ENCODE results near the gene SNRPA1. TPM values are rescaled to one million over a fixed set of nuclear protein-coding genes. Genes with fewer than 3 reads are reported as not detected.
"Not testable (repeated sequence)": the region's sequence is repeated elsewhere in the genome, so short reads cannot be mapped to it uniquely, and the experiment has no call there.

SNRPA1 gene
- 100 to 1,000 TPM; 107 to 113 TPM for total RNA-seq

- CTCF ChIA-PET, result interaction anchor here (0.9 to 4.7 kb wide), 11 partner anchors 15 to 429 kb away, joined by 3 to 48 read pairs (median 5); partner anchors contain the start of genes CHSY1, TARS3 and TM2D3
- Mint-ChIP-seq H3K27ac (peak within 1 kb of the TSS; percentile 92), H3K9me3 (no peaks in the 10 kb centered on the region), H3K27me3 (no peaks in the 10 kb centered on the region), H3K4me3 (peak within 1 kb of the TSS; percentile 87), H3K36me3 (ENCODE audit: low read depth) (peaks cover 32% of the 10 kb centered on the region), H3K4me1 (peaks cover 40% of the 10 kb centered on the region)
- DNase-seq, result peak; percentile 97
- POLR2A ChIA-PET, result interaction anchor here (0.8 to 4.5 kb wide), 34 partner anchors 8 to 699 kb away, joined by 3 to 54 read pairs (median 5); partner anchors contain the start of genes ASB7, LINS1, TARS3 and TM2D3
Measured at GRCh38 chr15:101294731-101295606, at the start of gene SNRPA1. Gene SNRPA1, minus strand, starts transcription at chr15:101295248. Its CDS starts 70 bp downstream, at chr15:101295178.

DNA sequence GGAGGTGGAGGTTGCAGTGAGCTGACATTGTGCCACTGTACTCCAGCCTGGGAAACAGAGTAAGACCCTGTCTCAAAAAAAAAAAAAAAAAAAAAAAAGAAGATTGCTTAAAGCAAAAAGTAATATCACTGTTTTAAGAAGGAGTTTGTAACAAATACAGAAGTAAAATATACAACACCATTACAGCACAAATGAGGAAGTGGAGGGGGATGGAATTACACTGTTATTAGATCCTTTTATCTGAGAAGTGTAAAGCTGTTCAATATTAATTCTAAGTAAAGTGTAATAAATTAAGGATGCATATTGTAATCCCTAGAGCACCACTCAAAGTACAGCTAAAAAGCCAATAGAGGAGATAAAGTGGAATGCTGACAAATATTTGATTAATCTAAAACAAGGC is 47.0 kb upstream of the SNRPA1 start:
- Mint-ChIP-seq H3K4me3 (no peak overlapping the region), H3K4me1 (no peaks in the 10 kb centered on the region), H3K36me3 (ENCODE audit: low read depth) (no peaks in the 10 kb centered on the region), H3K27ac (no peak overlapping the region), H3K27me3 (peaks cover 21% of the 10 kb centered on the region), H3K9me3 (peaks cover 2% of the 10 kb centered on the region)
- POLR2A ChIA-PET, result no interaction called here
- DNase-seq, result no peak
- CTCF ChIA-PET, result interaction anchor here (1.5 kb wide), 1 partner anchor 22 kb away, joined by 6 read pairs; no protein-coding TSS in a partner anchor

DNA sequence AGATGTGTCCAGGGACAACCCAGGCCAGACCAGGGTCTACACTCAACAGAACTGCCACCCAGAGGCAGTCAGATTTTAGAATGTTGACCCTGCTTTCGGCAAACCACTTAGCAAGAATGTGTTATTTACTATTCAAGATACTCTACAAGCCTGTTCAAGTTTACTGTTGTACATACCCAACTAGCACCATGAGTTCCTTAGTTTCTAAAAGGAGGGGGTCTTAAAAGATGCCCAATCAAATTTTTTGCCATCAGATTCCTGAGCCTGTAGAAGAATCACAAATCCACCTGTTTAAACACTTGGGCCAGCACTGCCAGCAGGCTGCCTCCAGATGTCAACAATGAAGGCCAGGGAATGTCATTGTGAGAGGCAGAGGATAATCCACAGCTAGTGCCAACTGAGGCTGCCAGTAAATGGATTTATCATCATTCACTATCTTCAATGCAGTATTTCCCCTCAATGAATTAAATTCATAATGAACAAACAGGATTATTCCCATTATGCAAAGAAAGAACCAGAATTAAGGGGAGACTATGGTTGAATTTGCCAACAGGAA is 43.5 kb upstream of the SNRPA1 start:
- Mint-ChIP-seq H3K9me3 (peaks cover 9% of the 10 kb centered on the region), H3K4me3 (no peak overlapping the region), H3K4me1 (peaks cover 12% of the 10 kb centered on the region), H3K27me3 (peaks cover 17% of the 10 kb centered on the region), H3K27ac (no peak overlapping the region), H3K36me3 (ENCODE audit: low read depth) (peaks cover 11% of the 10 kb centered on the region)
- CTCF ChIA-PET, result no interaction called here
- DNase-seq, result no peak
- POLR2A ChIA-PET, result no interaction called here

DNA sequence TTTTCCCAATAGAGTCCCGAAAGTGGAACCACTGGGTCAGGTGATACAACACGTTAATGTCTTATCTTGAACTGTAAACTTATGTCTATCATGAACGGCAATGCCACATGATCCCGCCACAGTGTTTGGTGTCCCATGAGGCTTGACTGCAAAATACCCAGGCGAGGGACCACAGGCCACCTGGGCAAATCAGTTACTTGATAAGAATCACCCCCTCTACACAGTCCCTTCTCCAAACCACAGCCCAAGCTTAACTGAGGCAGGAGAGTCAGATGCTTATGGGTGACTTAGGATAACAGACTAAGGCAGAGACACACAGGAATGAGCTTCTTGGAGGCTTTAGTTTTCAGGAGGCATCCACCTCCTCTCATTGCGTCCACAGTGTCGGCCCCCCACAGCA is 42.9 kb upstream of the SNRPA1 start:
- Mint-ChIP-seq H3K27ac (no peak overlapping the region), H3K4me1 (peaks cover 17% of the 10 kb centered on the region), H3K4me3 (no peak overlapping the region), H3K27me3 (peaks cover 14% of the 10 kb centered on the region), H3K9me3 (peaks cover 12% of the 10 kb centered on the region), H3K36me3 (ENCODE audit: low read depth) (peaks cover 14% of the 10 kb centered on the region)
- POLR2A ChIA-PET, result no interaction called here
- no peak for DNase-seq
- CTCF ChIA-PET, result no interaction called here

GRCh38 chr15:101333907-101334789 is 39.1 kb upstream of the SNRPA1 start:
- H3K36me3 Mint-ChIP-seq (ENCODE audit: low read depth), result peaks cover 17% of the 10 kb centered on the region
- DNase-seq, result peak; percentile 61
- not testable (repeated sequence) for H3K4me3 Mint-ChIP-seq
- H3K27me3 Mint-ChIP-seq, result peaks cover 14% of the 10 kb centered on the region
- peaks cover 12% of the 10 kb centered on the region for H3K9me3 Mint-ChIP-seq
- ChIA-PET CTCF (interaction anchor here (3.6 kb wide), 1 partner anchor 13 kb away, joined by 30 read pairs; no protein-coding TSS in a partner anchor), POLR2A (interaction anchor here (0.5 to 1.1 kb wide), 2 partner anchors 14 to 39 kb away, joined by 4 to 8 read pairs; partner anchors contain the start of gene SNRPA1)
- H3K4me1 Mint-ChIP-seq, result peaks cover 17% of the 10 kb centered on the region
- peak overlapping the region; percentile 91 for H3K27ac Mint-ChIP-seq

DNA sequence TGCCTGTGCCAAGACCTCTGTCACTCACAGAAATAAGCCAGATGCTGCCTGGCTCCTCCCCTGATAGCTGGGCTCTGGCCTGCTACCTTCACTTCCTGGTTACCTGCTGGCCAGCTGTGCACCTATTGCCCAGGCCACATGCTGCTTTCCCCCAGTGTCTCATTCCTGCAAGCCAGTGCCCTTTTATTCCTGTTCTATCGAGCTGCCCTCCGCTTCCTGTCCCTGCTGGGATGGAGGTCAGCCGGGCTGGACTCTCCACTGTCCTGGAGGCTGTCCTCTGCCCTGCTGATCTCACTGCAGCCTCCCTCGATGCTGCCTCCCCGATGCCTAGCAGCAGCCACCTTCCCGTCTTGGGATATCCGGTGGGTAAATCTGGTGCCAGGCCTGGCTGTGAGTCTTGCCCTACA is 37.0 kb upstream of the SNRPA1 start:
- peaks cover 9% of the 10 kb centered on the region for H3K9me3 Mint-ChIP-seq
- peaks cover 17% of the 10 kb centered on the region for H3K36me3 Mint-ChIP-seq (ENCODE audit: low read depth)
- ChIA-PET POLR2A (interaction anchor here (1.3 to 2.1 kb wide), 2 partner anchors 11 to 38 kb away, joined by 5 to 8 read pairs; no protein-coding TSS in a partner anchor), CTCF (interaction anchor here (3.6 kb wide), 1 partner anchor 11 kb away, joined by 30 read pairs; no protein-coding TSS in a partner anchor)
- H3K4me1 Mint-ChIP-seq, result peaks cover 17% of the 10 kb centered on the region
- no peak overlapping the region for H3K4me3 Mint-ChIP-seq
- H3K27ac Mint-ChIP-seq, result peak overlapping the region; percentile 78
- DNase-seq, result no peak
- H3K27me3 Mint-ChIP-seq, result peaks cover 3% of the 10 kb centered on the region

GRCh38 chr15:101329867-101330380 is 34.9 kb upstream of the SNRPA1 start:
- Mint-ChIP-seq H3K27me3 (peaks cover 3% of the 10 kb centered on the region), H3K9me3 (peaks cover 3% of the 10 kb centered on the region), H3K4me1 (peaks cover 13% of the 10 kb centered on the region), H3K4me3 (no peak overlapping the region), H3K27ac (no peak overlapping the region), H3K36me3 (ENCODE audit: low read depth) (peaks cover 13% of the 10 kb centered on the region)
- DNase-seq, result no peak
- ChIA-PET POLR2A (no interaction called here), CTCF (no interaction called here)

- ChIA-PET POLR2A (no interaction called here), CTCF (no interaction called here)
- peaks cover 3% of the 10 kb centered on the region for H3K27me3 Mint-ChIP-seq
- peaks cover 3% of the 10 kb centered on the region for H3K9me3 Mint-ChIP-seq
- peaks cover 9% of the 10 kb centered on the region for H3K36me3 Mint-ChIP-seq (ENCODE audit: low read depth)
- H3K4me3 Mint-ChIP-seq, result no peak overlapping the region
- DNase-seq, result no peak
- H3K27ac Mint-ChIP-seq, result no peak overlapping the region
- peaks cover 8% of the 10 kb centered on the region for H3K4me1 Mint-ChIP-seq
Measured at GRCh38 chr15:101329309-101329863, 34.3 kb upstream of the SNRPA1 start.

- H3K9me3 Mint-ChIP-seq, result no peaks in the 10 kb centered on the region
- H3K4me1 Mint-ChIP-seq, result no peaks in the 10 kb centered on the region
- ChIA-PET POLR2A (no interaction called here), CTCF (no interaction called here)
- H3K27me3 Mint-ChIP-seq, result peaks cover 3% of the 10 kb centered on the region
- no peak overlapping the region for H3K4me3 Mint-ChIP-seq
- H3K27ac Mint-ChIP-seq, result no peak overlapping the region
- peaks cover 2% of the 10 kb centered on the region for H3K36me3 Mint-ChIP-seq (ENCODE audit: low read depth)
- no peak for DNase-seq
Measured at GRCh38 chr15:101328001-101328400, 33.0 kb upstream of the SNRPA1 start.

DNA sequence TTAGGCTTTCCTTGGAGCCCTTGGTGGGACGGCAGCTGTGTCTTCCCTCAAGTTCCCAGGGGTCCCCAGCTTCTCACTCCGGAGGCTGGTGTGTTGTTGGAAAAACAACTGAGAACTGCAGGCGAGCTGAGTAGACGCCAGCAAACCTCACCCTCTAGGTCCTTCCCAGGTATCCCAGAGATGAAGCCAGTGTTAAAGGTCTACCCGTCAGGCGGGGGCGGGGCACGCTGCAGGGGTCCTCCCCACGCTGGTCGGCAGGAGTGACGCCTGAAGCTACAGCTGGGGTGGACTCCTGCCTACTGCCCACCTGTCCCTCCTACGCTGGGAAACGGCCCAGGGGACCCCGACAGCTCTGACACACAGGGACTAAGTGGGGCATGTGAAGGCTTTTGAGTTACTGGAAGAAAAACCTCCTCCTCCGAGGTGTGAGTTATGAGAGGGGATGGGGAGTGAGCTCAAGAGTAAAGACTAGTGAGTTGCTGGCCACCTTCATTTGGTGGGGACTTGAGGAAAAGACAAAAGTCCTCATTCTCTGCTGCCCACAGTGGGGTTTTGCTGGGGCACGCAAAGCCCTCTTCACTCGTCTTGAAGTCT is 32.2 kb upstream of the SNRPA1 start:
- ChIA-PET CTCF (no interaction called here), POLR2A (no interaction called here)
- Mint-ChIP-seq H3K9me3 (no peaks in the 10 kb centered on the region), H3K27ac (no peak overlapping the region), H3K36me3 (ENCODE audit: low read depth) (no peaks in the 10 kb centered on the region), H3K27me3 (peaks cover 3% of the 10 kb centered on the region), H3K4me1 (no peaks in the 10 kb centered on the region), H3K4me3 (no peak overlapping the region)
- DNase-seq, result no peak

GRCh38 chr15:101326462-101327146 is 31.6 kb upstream of the SNRPA1 start:
- no peaks in the 10 kb centered on the region for H3K9me3 Mint-ChIP-seq
- H3K4me3 Mint-ChIP-seq, result no peak overlapping the region
- H3K36me3 Mint-ChIP-seq (ENCODE audit: low read depth), result no peaks in the 10 kb centered on the region
- DNase-seq, result no peak
- H3K27me3 Mint-ChIP-seq, result peaks cover 3% of the 10 kb centered on the region
- H3K4me1 Mint-ChIP-seq, result no peaks in the 10 kb centered on the region
- ChIA-PET CTCF (no interaction called here), POLR2A (no interaction called here)
- H3K27ac Mint-ChIP-seq, result no peak overlapping the region

GRCh38 chr15:101326026-101326315 is 30.9 kb upstream of the SNRPA1 start:
- no peak overlapping the region for H3K4me3 Mint-ChIP-seq
- no peak for DNase-seq
- H3K27me3 Mint-ChIP-seq, result peaks cover 3% of the 10 kb centered on the region
- no peak overlapping the region for H3K27ac Mint-ChIP-seq
- H3K36me3 Mint-ChIP-seq (ENCODE audit: low read depth), result no peaks in the 10 kb centered on the region
- CTCF ChIA-PET, result no interaction called here
- no peaks in the 10 kb centered on the region for H3K9me3 Mint-ChIP-seq
- POLR2A ChIA-PET, result interaction anchor here (1.5 kb wide), 1 partner anchor 31 kb away, joined by 5 read pairs; the partner anchor contains the start of gene SNRPA1
- H3K4me1 Mint-ChIP-seq, result peaks cover 4% of the 10 kb centered on the region
